GM23338 (cell line): ENCODE measurements around the gene CDH8. TPM values are rescaled to one million over a fixed set of nuclear protein-coding genes. Genes with fewer than 3 reads are reported as not detected.

Experiments
- ATAC-seq: fragments of 200-7000 bp; cut with Tn5 transposase; 3 replicates; pipeline ENCODE4 v1.9.1; 2020
- DNase-seq: peaks from one replicate; pipeline ENCODE4 v3.0.0-alpha.2; 2015; ENCODE audit warnings: low spot score
- H2AFZ ChIP-seq: fragments of 200-600 bp; sonication (generic); 2 replicates; pipeline ENCODE4 v1.8.0; 2016; ENCODE audit warnings: antibody characterized with exemption, mild to moderate bottlenecking, moderate library complexity
- H3F3A ChIP-seq: fragments of 200-600 bp; sonication (generic); replicated peaks from 2 replicates; pipeline ENCODE4 v1.8.0; 2017; ENCODE audit warnings: antibody characterized with exemption, mixed run types, low read depth
- H3K27ac ChIP-seq: fragments of 200-600 bp; sonication (generic); 2 replicates; pipeline ENCODE4 v1.6.1; 2016; ENCODE audit warnings: low read depth
- H3K27me3 ChIP-seq: fragments of 200-600 bp; sonication (generic); 2 replicates; pipeline ENCODE4 v1.8.0; 2016; ENCODE audit warnings: mild to moderate bottlenecking, mixed run types, moderate library complexity; ENCODE audit not compliant: insufficient read depth
- H3K36me3 ChIP-seq: fragments of 200-600 bp; sonication (generic); 2 replicates; pipeline ENCODE4 v1.8.0; 2016; ENCODE audit warnings: mild to moderate bottlenecking; ENCODE audit not compliant: insufficient read depth
- H3K4me1 ChIP-seq: fragments of 200-600 bp; sonication (generic); 2 replicates; pipeline ENCODE4 v1.8.0; 2016; ENCODE audit warnings: mild to moderate bottlenecking, moderate library complexity; ENCODE audit not compliant: insufficient read depth
- H3K4me2 ChIP-seq: fragments of 200-600 bp; sonication (generic); 2 replicates; pipeline ENCODE4 v1.7.1; 2017; ENCODE audit warnings: mixed run types
- H3K4me3 ChIP-seq: fragments of 200-600 bp; sonication (generic); 2 replicates; pipeline ENCODE4 v1.6.1; 2016; ENCODE audit warnings: mixed run types
- H3K79me2 ChIP-seq: fragments of 200-600 bp; sonication (generic); replicated peaks from 2 replicates; pipeline ENCODE4 v1.8.0; 2017; ENCODE audit warnings: mild to moderate bottlenecking; ENCODE audit not compliant: insufficient read depth
- H3K9me2 ChIP-seq: fragments of 200-600 bp; sonication (generic); 2 replicates; pipeline ENCODE4 v1.8.0; 2017; ENCODE audit not compliant: insufficient read depth
- H4K20me1 ChIP-seq: fragments of 200-600 bp; sonication (generic); replicated peaks from 2 replicates; pipeline ENCODE4 v1.8.0; 2017; ENCODE audit warnings: mild to moderate bottlenecking; ENCODE audit not compliant: insufficient read depth
- H3K27ac Mint-ChIP-seq: 2 replicates; pipeline ENCODE4 v1.8.0; 2020; ENCODE audit warnings: inconsistent platforms, mild to moderate bottlenecking, moderate library complexity, mixed read lengths
- H3K27me3 Mint-ChIP-seq: 3 replicates; pipeline ENCODE4 v1.8.0; 2022; ENCODE audit warnings: low read depth, mild to moderate bottlenecking, moderate library complexity, mixed read lengths, inconsistent platforms; ENCODE audit not compliant: insufficient read depth, poor library complexity
- H3K36me3 Mint-ChIP-seq: 3 replicates; pipeline ENCODE4 v1.8.0; 2021; ENCODE audit warnings: low read depth, mild to moderate bottlenecking, inconsistent platforms, moderate library complexity, mixed read lengths
- H3K4me1 Mint-ChIP-seq: 3 replicates; pipeline ENCODE4 v1.8.0; 2020; ENCODE audit warnings: mild to moderate bottlenecking, inconsistent platforms, mixed read lengths
- H3K4me3 Mint-ChIP-seq: 3 replicates; pipeline ENCODE4 v1.8.0; 2021; ENCODE audit warnings: moderate library complexity, mild to moderate bottlenecking, inconsistent platforms, mixed read lengths
- H3K9me3 Mint-ChIP-seq: 3 replicates; pipeline ENCODE4 v1.8.0; 2020; ENCODE audit warnings: moderate library complexity, mild to moderate bottlenecking, inconsistent platforms, mixed read lengths
- CREB1 ChIP-seq: fragments of 250-450 bp; sonication (Bioruptor Pico); IDR thresholded peaks from 2 replicates; pipeline ENCODE4 v1.5.0; 2020; ENCODE audit warnings: low read depth, mild to moderate bottlenecking, moderate library complexity
- ETS1 ChIP-seq: IDR thresholded peaks from 2 replicates; pipeline ENCODE4 v1.6.1; 2016; ENCODE audit warnings: antibody characterized with exemption
- EZH2 ChIP-seq: fragments of 200-600 bp; sonication (generic); IDR thresholded peaks from one replicate; pipeline ENCODE4 v1.8.0; 2017; ENCODE audit warnings: antibody characterized with exemption, mild to moderate bottlenecking, low read depth; ENCODE audit not compliant: unreplicated experiment
- EZH2phosphoT487 ChIP-seq: fragments of 200-600 bp; sonication (generic); IDR thresholded peaks from one replicate; pipeline ENCODE4 v1.8.1; 2018; ENCODE audit warnings: antibody characterized with exemption; ENCODE audit not compliant: unreplicated experiment
- JUNB ChIP-seq: IDR thresholded peaks from one replicate; pipeline ENCODE4 v1.6.1; 2016; ENCODE audit warnings: antibody characterized with exemption; ENCODE audit not compliant: unreplicated experiment
- NANOG ChIP-seq: IDR thresholded peaks from 2 replicates; pipeline ENCODE4 v1.6.1; 2016; ENCODE audit warnings: antibody characterized with exemption, borderline replicate concordance
- POLR2AphosphoS5 ChIP-seq: IDR thresholded peaks from 2 replicates; pipeline ENCODE4 v1.6.1; 2016; ENCODE audit warnings: antibody characterized with exemption, low read depth
- REST ChIP-seq: IDR thresholded peaks from one replicate; pipeline ENCODE4 v1.6.1; 2018; ENCODE audit warnings: antibody characterized with exemption; ENCODE audit not compliant: unreplicated experiment
- STAT1 ChIP-seq: IDR thresholded peaks from one replicate; pipeline ENCODE4 v1.6.1; 2016; ENCODE audit warnings: antibody characterized with exemption; ENCODE audit not compliant: unreplicated experiment
- ZNF114 ChIP-seq: fragments of 250-450 bp; sonication (Bioruptor Pico); IDR thresholded peaks from 2 replicates; pipeline ENCODE4 v1.5.0; 2020; ENCODE audit warnings: mild to moderate bottlenecking, moderate library complexity
- polyA plus RNA-seq: library from polyadenylated mRNA; unstranded; fragments of >200 nt; fragmentation: Nextera tagmentation; extraction: Ambion mirVana; gene quantifications from 2 replicates; pipeline ENCODE4 v1.2.1, GENCODE V29; 2016
- total RNA-seq: library from RNA; depleted of rRNA; stranded (reverse); fragments of >200 nt; shearing (Covaris generic); gene quantifications from 2 replicates; pipeline ENCODE4 v1.2.3, GENCODE V29; 2014
- TF ChIP-seq, protein P1 (sequence below), 2 experiments: fragments of 200-600 bp in 1 of 2; sonication (generic) in 1 of 2; conservative IDR thresholded peaks; 2 replicates each; pipeline versions ENCODE4 v1.5.1 to v1.6.1; 2016 to 2017; ENCODE audit warnings: antibody characterized with exemption in 2 of 2, low read depth in 2 of 2, mild to moderate bottlenecking in 2 of 2, moderate library complexity in 1 of 2

CDH8 gene
- total and polyA plus RNA-seq, 2 experiments from 2014 or later: 10.2 to 11.7 TPM

GRCh38 chr16:61763991-61764390, 272.2 kb downstream of the CDH8 start:
- Histone ChIP-seq H3K4me3 (no peak overlapping the region), H3K4me1 (no peaks in the 10 kb centered on the region), H3K79me2 (no peaks in the 10 kb centered on the region), H3K4me2 (no peak overlapping the region), H3F3A (no peaks in the 10 kb centered on the region), H3K27ac (no peak overlapping the region), H3K9me2 (no peaks in the 10 kb centered on the region), H3K36me3 (no peaks in the 10 kb centered on the region), H2AFZ (no peak overlapping the region), H4K20me1 (no peaks in the 10 kb centered on the region), H3K27me3 (no peaks in the 10 kb centered on the region)
- H3K27ac Mint-ChIP-seq: no peak overlapping the region
- ATAC-seq (no peak), DNase-seq (no peak)
- no peaks in the 10 kb centered on the region for H3K9me3 Mint-ChIP-seq
- TF ChIP-seq JUNB (no peak), NANOG (no peak), STAT1 (no peak), REST (no peak), CREB1 (CRISPR knock-in tag) (no peak)
- TF ChIP-seq, protein P1, sequence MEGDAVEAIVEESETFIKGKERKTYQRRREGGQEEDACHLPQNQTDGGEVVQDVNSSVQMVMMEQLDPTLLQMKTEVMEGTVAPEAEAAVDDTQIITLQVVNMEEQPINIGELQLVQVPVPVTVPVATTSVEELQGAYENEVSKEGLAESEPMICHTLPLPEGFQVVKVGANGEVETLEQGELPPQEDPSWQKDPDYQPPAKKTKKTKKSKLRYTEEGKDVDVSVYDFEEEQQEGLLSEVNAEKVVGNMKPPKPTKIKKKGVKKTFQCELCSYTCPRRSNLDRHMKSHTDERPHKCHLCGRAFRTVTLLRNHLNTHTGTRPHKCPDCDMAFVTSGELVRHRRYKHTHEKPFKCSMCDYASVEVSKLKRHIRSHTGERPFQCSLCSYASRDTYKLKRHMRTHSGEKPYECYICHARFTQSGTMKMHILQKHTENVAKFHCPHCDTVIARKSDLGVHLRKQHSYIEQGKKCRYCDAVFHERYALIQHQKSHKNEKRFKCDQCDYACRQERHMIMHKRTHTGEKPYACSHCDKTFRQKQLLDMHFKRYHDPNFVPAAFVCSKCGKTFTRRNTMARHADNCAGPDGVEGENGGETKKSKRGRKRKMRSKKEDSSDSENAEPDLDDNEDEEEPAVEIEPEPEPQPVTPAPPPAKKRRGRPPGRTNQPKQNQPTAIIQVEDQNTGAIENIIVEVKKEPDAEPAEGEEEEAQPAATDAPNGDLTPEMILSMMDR (conservative IDR thresholded peaks at IDR 0.05; ENCODE audit: low read depth in 2 of 2): no peak
- no peaks in the 10 kb centered on the region for H3K27me3 Mint-ChIP-seq
- no peak overlapping the region for H3K4me3 Mint-ChIP-seq
- H3K4me1 Mint-ChIP-seq: no peaks in the 10 kb centered on the region
- H3K36me3 Mint-ChIP-seq: no peaks in the 10 kb centered on the region

DNA sequence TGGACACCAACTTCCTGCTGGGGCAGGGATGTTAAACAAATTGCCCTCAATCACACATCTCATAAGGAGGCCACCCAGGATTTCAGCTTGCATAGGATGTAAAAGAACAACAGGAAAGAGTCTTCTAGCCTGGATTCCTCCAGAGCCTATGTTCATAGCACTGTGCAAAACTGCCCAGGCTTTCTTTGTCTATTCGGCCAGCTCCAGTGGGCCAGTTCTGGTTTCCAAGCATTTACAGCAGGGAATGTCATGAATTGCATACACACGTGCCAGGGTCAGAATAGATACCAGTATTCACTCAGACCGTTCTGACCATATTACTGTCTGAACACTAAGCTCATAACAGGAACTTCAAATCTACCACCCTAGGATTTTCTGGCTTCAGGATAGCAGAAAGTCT, 273.2 kb downstream of the CDH8 start:
- no peaks in the 10 kb centered on the region for H3K4me1 ChIP-seq
- H3K27ac Mint-ChIP-seq: no peak overlapping the region
- H3K27ac ChIP-seq: no peak overlapping the region
- no peaks in the 10 kb centered on the region for H3K36me3 ChIP-seq
- H3K9me2 ChIP-seq: no peaks in the 10 kb centered on the region
- TF ChIP-seq ZNF114 (no peak), ETS1 (no peak), JUNB (no peak), NANOG (no peak), REST (no peak), CREB1 (CRISPR knock-in tag) (no peak), EZH2phosphoT487 (no peak), STAT1 (no peak), EZH2 (no peak), POLR2AphosphoS5 (no peak)
- no peaks in the 10 kb centered on the region for H3F3A ChIP-seq
- no peak overlapping the region for H3K4me3 Mint-ChIP-seq
- H3K79me2 ChIP-seq: no peaks in the 10 kb centered on the region
- H3K4me1 Mint-ChIP-seq: no peaks in the 10 kb centered on the region
- H3K27me3 ChIP-seq: no peaks in the 10 kb centered on the region
- no peak overlapping the region for H2AFZ ChIP-seq
- no peaks in the 10 kb centered on the region for H3K27me3 Mint-ChIP-seq
- no peaks in the 10 kb centered on the region for H3K9me3 Mint-ChIP-seq
- H3K4me2 ChIP-seq: no peak overlapping the region
- no peaks in the 10 kb centered on the region for H3K36me3 Mint-ChIP-seq
- no peaks in the 10 kb centered on the region for H4K20me1 ChIP-seq
- DNase-seq (no peak), ATAC-seq (no peak)
- H3K4me3 ChIP-seq: no peak overlapping the region
